HEK293 (cell line): ENCODE results near the gene BIRC7.

Experiments
- CTCF ChIA-PET: fragments of 350-600 bp; formaldehyde crosslinking; extraction: SDS; loops from one replicate; lab custom pipeline; 2021; ENCODE audit warnings: antibody characterized with exemption; lab: Yijun Ruan, JAX
- POLR2A ChIA-PET: fragments of 300-600 bp; formaldehyde crosslinking; extraction: SDS; loops from one replicate; lab custom pipeline; 2020; ENCODE audit warnings: antibody characterized with exemption, inconsistent platforms; lab: Yijun Ruan, JAX
- H3K27ac ChIP-seq: fragments of 200-500 bp; sonication (Bioruptor generic); 2 replicates; pipeline ENCODE4 v1.5.1; 2014; ENCODE audit warnings: low read depth, low read length, control low read depth, inconsistent platforms; ENCODE audit errors: extremely low read depth
- H3K36me3 ChIP-seq, 2 experiments: fragments of 200-500 bp in 1 of 2; sonication (Bioruptor generic) in 1 of 2; 1 replicate in 1 of 2; 2 replicates in 1 of 2; pipeline ENCODE4 v1.5.1; 2014 to 2017; ENCODE audit warnings: inconsistent platforms in 2 of 2, low read length in 2 of 2; ENCODE audit not compliant: control insufficient read depth in 2 of 2, insufficient read depth in 1 of 2
- H3K4me1 ChIP-seq: fragments of 200-500 bp; sonication (Bioruptor generic); 2 replicates; pipeline ENCODE4 v1.5.1; 2014; ENCODE audit warnings: mild to moderate bottlenecking, low read length, inconsistent platforms; ENCODE audit not compliant: control insufficient read depth, insufficient read depth
- H3K4me3 ChIP-seq: 2 replicates; pipeline ENCODE4 v1.5.1; 2011; ENCODE audit warnings: low read depth, mild to moderate bottlenecking, control low read depth, low read length, moderate library complexity
- H3K9me3 ChIP-seq: fragments of 200-500 bp; sonication (Bioruptor generic); 2 replicates; pipeline ENCODE4 v1.5.1; 2014; ENCODE audit warnings: low read depth, low read length, inconsistent platforms; ENCODE audit not compliant: control insufficient read depth, insufficient read depth
- EGR2 ChIP-seq: fragments of 450-650 bp; formaldehyde crosslinking; IDR thresholded peaks from 2 replicates; pipeline ENCODE4 v1.5.1; 2016; ENCODE audit warnings: low read depth, missing biosample characterization, missing genetic modification characterization
- IKZF3 ChIP-seq: fragments of 450-650 bp; IDR thresholded peaks from 2 replicates; pipeline ENCODE4 v1.5.0; 2018; ENCODE audit warnings: missing biosample characterization, mild to moderate bottlenecking, missing genetic modification characterization, moderate library complexity
- KLF16 ChIP-seq: fragments of 450-650 bp; formaldehyde crosslinking; IDR thresholded peaks from 2 replicates; pipeline ENCODE4 v1.5.1; 2017; ENCODE audit warnings: missing biosample characterization, missing genetic modification characterization
- KLF17 ChIP-seq: fragments of 450-650 bp; formaldehyde crosslinking; IDR thresholded peaks from 2 replicates; pipeline ENCODE4 v1.5.1; 2016; ENCODE audit warnings: missing biosample characterization, missing genetic modification characterization
- KLF8 ChIP-seq: fragments of 450-650 bp; formaldehyde crosslinking; IDR thresholded peaks from 2 replicates; pipeline ENCODE4 v1.5.1; 2016; ENCODE audit warnings: missing biosample characterization, missing genetic modification characterization
- SCRT2 ChIP-seq: fragments of 450-650 bp; formaldehyde crosslinking; IDR thresholded peaks from 2 replicates; pipeline ENCODE4 v1.5.1; 2016; ENCODE audit warnings: missing biosample characterization, missing genetic modification characterization
- ZBTB10 ChIP-seq: fragments of 450-650 bp; formaldehyde crosslinking; IDR thresholded peaks from 2 replicates; pipeline ENCODE4 v1.5.1; 2016; ENCODE audit warnings: missing biosample characterization, missing genetic modification characterization
- ZBTB20 ChIP-seq: fragments of 450-650 bp; formaldehyde crosslinking; IDR thresholded peaks from 2 replicates; pipeline ENCODE4 v1.5.1; 2016; ENCODE audit warnings: missing biosample characterization, missing genetic modification characterization
- ZNF10 ChIP-seq: fragments of 450-650 bp; formaldehyde crosslinking; IDR thresholded peaks from 2 replicates; pipeline ENCODE4 v1.5.1; 2017; ENCODE audit warnings: missing biosample characterization, missing genetic modification characterization
- ZNF121 ChIP-seq: fragments of 450-650 bp; formaldehyde crosslinking; IDR thresholded peaks from 2 replicates; pipeline ENCODE4 v1.5.1; 2016; ENCODE audit warnings: missing biosample characterization, missing genetic modification characterization
- ZNF19 ChIP-seq: fragments of 450-650 bp; formaldehyde crosslinking; IDR thresholded peaks from 2 replicates; pipeline ENCODE4; 2016; ENCODE audit warnings: missing biosample characterization, missing genetic modification characterization, low read depth
- ZNF202 ChIP-seq: fragments of 450-650 bp; formaldehyde crosslinking; IDR thresholded peaks from 2 replicates; pipeline ENCODE4 v1.5.1; 2016; ENCODE audit warnings: missing biosample characterization, missing genetic modification characterization, borderline replicate concordance
- ZNF223 ChIP-seq: fragments of 450-650 bp; formaldehyde crosslinking; IDR thresholded peaks from 2 replicates; pipeline ENCODE4 v1.5.1; 2016; ENCODE audit warnings: missing biosample characterization, missing genetic modification characterization
- ZNF292 ChIP-seq: fragments of 450-650 bp; formaldehyde crosslinking; IDR thresholded peaks from 2 replicates; pipeline ENCODE4 v1.5.1; 2016; ENCODE audit warnings: low read depth, missing biosample characterization, missing genetic modification characterization, borderline replicate concordance
- ZNF398 ChIP-seq: fragments of 450-650 bp; formaldehyde crosslinking; IDR thresholded peaks from 2 replicates; pipeline ENCODE4 v1.5.1; 2017; ENCODE audit warnings: missing biosample characterization, missing genetic modification characterization
- ZNF518A ChIP-seq: fragments of 450-650 bp; formaldehyde crosslinking; conservative IDR thresholded peaks from 2 replicates; pipeline ENCODE4 v1.5.1; 2016; ENCODE audit warnings: low read depth, missing biosample characterization, missing genetic modification characterization
- ZNF530 ChIP-seq: fragments of 450-650 bp; formaldehyde crosslinking; IDR thresholded peaks from 2 replicates; pipeline ENCODE4 v1.5.1; 2016; ENCODE audit warnings: low read depth, missing biosample characterization, missing genetic modification characterization
- ZNF571 ChIP-seq: fragments of 450-650 bp; formaldehyde crosslinking; IDR thresholded peaks from 2 replicates; pipeline ENCODE4 v1.5.0; 2017; ENCODE audit warnings: missing biosample characterization, missing genetic modification characterization
- ZNF624 ChIP-seq: fragments of 450-650 bp; formaldehyde crosslinking; IDR thresholded peaks from 2 replicates; pipeline ENCODE4 v1.5.1; 2017; ENCODE audit warnings: missing biosample characterization, missing genetic modification characterization
- ZNF692 ChIP-seq: fragments of 450-650 bp; formaldehyde crosslinking; IDR thresholded peaks from 2 replicates; pipeline ENCODE4 v1.5.1; 2016; ENCODE audit warnings: missing biosample characterization, missing genetic modification characterization
- ZNF704 ChIP-seq: fragments of 450-650 bp; formaldehyde crosslinking; IDR thresholded peaks from 2 replicates; pipeline ENCODE4 v1.5.1; 2016; ENCODE audit warnings: missing biosample characterization, missing genetic modification characterization
- ZNF791 ChIP-seq: fragments of 450-650 bp; formaldehyde crosslinking; IDR thresholded peaks from 2 replicates; pipeline ENCODE4 v1.5.1; 2016; ENCODE audit warnings: missing biosample characterization, missing genetic modification characterization

The BIRC7 gene

GRCh38 chr20:63264000-63264399 lies 28.3 kb downstream of the BIRC7 start:
- no peak overlapping the region for H3K27ac ChIP-seq
- CTCF ChIA-PET = no interaction called here
- no peaks in the 10 kb centered on the region for H3K36me3 ChIP-seq
- no peaks in the 10 kb centered on the region for H3K4me1 ChIP-seq
- no peaks in the 10 kb centered on the region for H3K9me3 ChIP-seq
- POLR2A ChIA-PET = no interaction called here
- TF ChIP-seq ZNF121 (tag by site-specific recombination) (no peak), EGR2 (no peak)
- TF ChIP-seq, all 188 proteins: peak for 0
- H3K4me3 ChIP-seq = no peak overlapping the region

GRCh38 chr20:63264519-63264918 lies 28.8 kb downstream of the BIRC7 start:
- TF ChIP-seq ZNF791 (tag by site-specific recombination) (no peak), SCRT2 (tag by site-specific recombination) (no peak), ZBTB10 (tag by site-specific recombination) (no peak), ZNF10 (no peak), ZNF571 (tag by site-specific recombination) (no peak), ZNF692 (tag by site-specific recombination) (no peak), ZNF624 (no peak), ZNF518A (tag by site-specific recombination) (no peak), ZNF292 (tag by site-specific recombination) (no peak), KLF8 (tag by site-specific recombination) (no peak), KLF16 (no peak), ZNF398 (tag by site-specific recombination) (no peak), IKZF3 (tag by site-specific recombination) (no peak), ZNF704 (tag by site-specific recombination) (no peak), ZBTB20 (tag by site-specific recombination) (no peak), KLF17 (tag by site-specific recombination) (no peak), ZNF202 (tag by site-specific recombination) (no peak), ZNF19 (tag by site-specific recombination) (no peak), ZNF530 (tag by site-specific recombination) (no peak), ZNF223 (tag by site-specific recombination) (no peak)
- Histone ChIP-seq H3K27ac (no peak overlapping the region), H3K9me3 (no peaks in the 10 kb centered on the region), H3K36me3 (no peaks in the 10 kb centered on the region), H3K4me3 (no peak overlapping the region), H3K4me1 (no peaks in the 10 kb centered on the region)
- ChIA-PET CTCF (interaction anchor here (1.2 kb wide), 1 partner anchor 41 kb away, joined by 4 read pairs; no protein-coding TSS in a partner anchor), POLR2A (no interaction called here)
